ENCODE results near the gene ZBTB16.
A peak's percentile ranks its signal among the peaks of the same experiment; 100 is the strongest.

The ZBTB16 gene

DNA sequence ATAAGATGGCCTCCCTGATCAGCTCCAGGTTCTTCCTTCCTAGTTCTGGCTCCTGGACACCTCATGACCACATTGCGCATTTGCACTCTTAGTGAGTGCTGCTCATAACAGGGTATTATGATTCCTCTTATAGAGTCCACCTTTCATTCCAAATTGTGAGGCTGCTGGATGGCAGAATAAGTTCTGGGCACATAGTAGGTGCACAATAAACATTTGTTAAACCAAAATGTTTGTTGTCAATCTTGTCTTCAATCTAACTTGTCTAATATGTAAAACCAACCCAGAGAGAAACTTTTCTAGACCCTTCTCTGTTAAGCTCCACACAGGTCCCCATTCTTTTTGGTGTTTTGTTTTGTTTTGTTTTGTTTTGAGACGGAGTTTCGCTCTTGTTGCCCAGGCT is 22.6 kb upstream of the ZBTB16 start:
- DNase-seq (ENCODE audit: low read depth in 2 of 2): no peak
- TF ChIP-seq, protein P1, sequence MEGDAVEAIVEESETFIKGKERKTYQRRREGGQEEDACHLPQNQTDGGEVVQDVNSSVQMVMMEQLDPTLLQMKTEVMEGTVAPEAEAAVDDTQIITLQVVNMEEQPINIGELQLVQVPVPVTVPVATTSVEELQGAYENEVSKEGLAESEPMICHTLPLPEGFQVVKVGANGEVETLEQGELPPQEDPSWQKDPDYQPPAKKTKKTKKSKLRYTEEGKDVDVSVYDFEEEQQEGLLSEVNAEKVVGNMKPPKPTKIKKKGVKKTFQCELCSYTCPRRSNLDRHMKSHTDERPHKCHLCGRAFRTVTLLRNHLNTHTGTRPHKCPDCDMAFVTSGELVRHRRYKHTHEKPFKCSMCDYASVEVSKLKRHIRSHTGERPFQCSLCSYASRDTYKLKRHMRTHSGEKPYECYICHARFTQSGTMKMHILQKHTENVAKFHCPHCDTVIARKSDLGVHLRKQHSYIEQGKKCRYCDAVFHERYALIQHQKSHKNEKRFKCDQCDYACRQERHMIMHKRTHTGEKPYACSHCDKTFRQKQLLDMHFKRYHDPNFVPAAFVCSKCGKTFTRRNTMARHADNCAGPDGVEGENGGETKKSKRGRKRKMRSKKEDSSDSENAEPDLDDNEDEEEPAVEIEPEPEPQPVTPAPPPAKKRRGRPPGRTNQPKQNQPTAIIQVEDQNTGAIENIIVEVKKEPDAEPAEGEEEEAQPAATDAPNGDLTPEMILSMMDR (IDR thresholded peaks at IDR 0.05; ENCODE audit: low read depth, low read length): no peak
- no peak overlapping the region for H3K4me3 ChIP-seq (replicated peaks in 1 of 2; ENCODE audit: low read depth in 2 of 2, low read length in 2 of 2)

DNA sequence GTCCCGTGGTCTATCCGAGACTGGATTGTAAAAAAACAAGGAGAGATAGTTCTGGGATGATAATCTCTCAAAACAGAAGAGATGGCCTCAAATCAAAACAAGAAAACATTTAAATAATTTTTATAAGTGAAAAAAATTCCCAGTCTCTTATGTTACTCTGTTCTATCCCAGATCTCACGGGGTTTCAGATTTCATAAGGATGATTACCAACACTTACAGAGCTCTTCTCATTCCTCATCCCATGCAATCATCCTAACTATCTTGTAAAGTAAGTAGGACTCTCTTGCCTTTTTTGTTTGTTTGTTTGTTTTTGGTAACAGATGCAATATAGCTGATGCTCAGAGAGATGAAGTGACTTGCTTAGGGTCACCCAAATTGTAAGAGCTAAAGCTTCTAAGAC is 20.0 kb upstream of the ZBTB16 start:
- TF ChIP-seq, protein P1 (IDR thresholded peaks at IDR 0.05; ENCODE audit: low read depth, low read length): no peak
- no peak overlapping the region for H3K4me3 ChIP-seq (replicated peaks in 1 of 2; ENCODE audit: low read depth in 2 of 2, low read length in 2 of 2)
- DNase-seq (ENCODE audit: low read depth in 2 of 2): no peak

DNA sequence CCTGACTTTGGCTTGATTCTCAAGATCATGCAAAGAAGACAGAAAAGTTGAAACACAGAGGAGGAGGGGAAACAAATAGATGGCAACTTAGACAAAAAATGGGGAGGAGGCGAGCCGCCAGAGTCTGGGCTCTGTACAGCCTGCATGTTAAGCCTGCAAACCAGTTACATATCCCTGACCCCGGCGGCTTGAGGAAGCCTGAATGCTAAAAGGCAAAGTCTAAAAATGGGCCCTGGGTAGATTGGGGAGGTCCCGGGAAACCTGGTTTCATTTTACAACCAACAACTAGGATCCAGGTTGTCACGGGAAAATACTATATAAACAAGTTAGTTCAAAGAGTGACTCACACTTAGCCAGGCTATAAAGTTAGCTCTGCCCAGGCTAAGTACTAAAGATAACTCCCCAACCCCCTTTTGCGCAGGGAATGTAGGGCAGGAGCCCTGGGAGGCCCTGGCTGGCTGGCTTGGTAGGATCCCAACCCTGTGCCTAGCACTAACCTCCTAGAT is 18.8 kb upstream of the ZBTB16 start:
- TF ChIP-seq, protein P1 (IDR thresholded peaks at IDR 0.05; ENCODE audit: low read depth, low read length): no peak
- DNase-seq (ENCODE audit: low read depth in 2 of 2): peak; percentile 77 to 78
- H3K4me3 ChIP-seq (replicated peaks in 1 of 2; ENCODE audit: low read depth in 2 of 2, low read length in 2 of 2): no peak overlapping the region

DNA sequence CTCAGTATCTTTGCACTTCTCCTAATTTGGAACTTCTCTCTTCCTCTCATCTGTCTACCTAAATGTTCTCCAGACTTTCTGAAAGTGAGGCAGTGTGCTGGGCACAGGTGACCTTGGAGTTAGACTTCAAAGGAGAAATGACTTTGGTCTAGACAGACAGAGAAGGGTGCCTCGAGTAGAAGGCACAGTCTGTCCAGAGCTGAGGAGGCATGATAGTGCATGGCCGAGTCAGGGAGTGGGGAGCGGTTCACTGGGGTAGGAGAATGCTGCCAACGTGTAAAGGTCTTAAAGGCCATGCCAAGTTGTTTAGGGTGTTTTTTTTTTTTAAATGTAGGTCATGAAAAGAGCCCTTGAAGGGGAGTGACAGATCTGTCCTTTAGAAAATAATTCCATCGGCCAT is 17.3 kb upstream of the ZBTB16 start:
- TF ChIP-seq, protein P1 (IDR thresholded peaks at IDR 0.05; ENCODE audit: low read depth, low read length): no peak
- DNase-seq (ENCODE audit: low read depth in 2 of 2): no peak
- no peak overlapping the region for H3K4me3 ChIP-seq (replicated peaks in 1 of 2; ENCODE audit: low read depth in 2 of 2, low read length in 2 of 2)

DNA sequence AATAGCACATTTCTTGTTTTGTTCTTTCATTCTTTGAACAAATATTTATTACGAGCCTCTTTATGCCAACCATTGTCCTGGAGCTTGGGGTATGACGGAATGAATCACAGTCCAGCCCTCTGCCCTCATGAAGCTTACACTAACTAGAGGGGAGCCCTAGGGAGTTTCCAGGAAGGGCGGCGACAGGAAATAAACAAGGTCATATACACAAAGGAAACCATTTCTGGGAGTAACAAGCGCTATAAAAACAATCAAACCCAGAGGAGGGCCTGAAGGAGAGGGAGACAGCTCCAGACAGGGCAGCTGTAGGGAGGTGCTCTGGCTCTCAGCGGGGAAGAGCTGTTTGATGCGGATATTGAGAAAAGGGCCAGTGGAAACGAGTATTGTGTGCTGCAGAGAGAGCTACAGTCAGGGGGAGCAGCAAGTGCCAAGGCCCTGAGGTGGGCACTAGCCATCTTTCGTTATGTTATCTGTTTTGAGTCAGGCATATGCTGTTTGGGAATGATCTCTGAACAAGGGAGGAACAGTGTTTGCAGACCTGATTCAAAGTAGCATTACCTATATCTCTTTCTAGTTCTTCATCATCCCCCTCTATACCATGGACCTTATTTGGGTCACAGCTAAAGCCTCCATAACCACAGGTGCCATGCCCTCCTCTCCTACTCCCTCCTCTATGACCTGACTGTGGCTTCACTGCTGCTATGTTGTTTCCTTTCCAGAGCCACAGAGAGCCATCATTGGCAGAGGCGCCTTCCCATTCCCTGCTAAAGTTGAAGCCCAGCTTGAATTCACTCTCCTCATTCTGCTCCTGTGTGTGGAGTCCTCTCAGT is 15.3 kb upstream of the ZBTB16 start:
- peak; percentile 83 to 94 for DNase-seq (ENCODE audit: low read depth in 2 of 2)
- TF ChIP-seq, protein P1 (IDR thresholded peaks at IDR 0.05; ENCODE audit: low read depth, low read length): no peak
- H3K4me3 ChIP-seq (replicated peaks in 1 of 2; ENCODE audit: low read depth in 2 of 2, low read length in 2 of 2): no peak overlapping the region

DNA sequence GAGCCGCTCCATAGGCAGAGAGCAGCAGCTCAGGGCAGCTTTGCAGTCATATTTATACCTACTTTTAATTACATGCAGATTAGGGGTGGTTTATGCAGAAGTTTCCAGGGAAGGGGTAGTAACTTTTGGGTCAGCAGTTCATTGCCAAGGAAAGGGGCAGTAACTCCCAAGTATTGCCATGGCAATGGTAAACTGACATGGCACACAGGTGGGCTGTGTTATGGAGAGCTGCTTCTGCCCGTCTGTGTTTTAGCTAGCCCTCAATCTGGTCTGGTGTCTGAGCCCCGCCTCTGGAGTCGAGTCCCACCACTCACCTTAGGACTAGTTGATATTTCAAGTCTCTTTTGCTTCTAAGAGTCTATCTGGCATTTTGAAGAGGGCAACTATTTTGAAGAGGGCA is 12.2 kb upstream of the ZBTB16 start:
- DNase-seq (ENCODE audit: low read depth in 2 of 2): no peak
- TF ChIP-seq, protein P1 (IDR thresholded peaks at IDR 0.05; ENCODE audit: low read depth, low read length): no peak
- H3K4me3 ChIP-seq (replicated peaks in 1 of 2; ENCODE audit: low read depth in 2 of 2, low read length in 2 of 2): no peak overlapping the region

Data from cardiac fibroblast (primary cell).